Femur (tissue), 1 donor: ENCODE results near the gene IGLL5.
"Not testable (repeated sequence)": the region's sequence is repeated elsewhere in the genome, so short reads cannot be mapped to it uniquely, and the experiment has no call there.

Experiments used
- DNase-seq: peaks from one replicate; pipeline ENCODE4 v3.0.0-alpha.2; 2017

IGLL5 gene

GRCh38 chr22:22902247-22903001 is 14.8 kb downstream of the IGLL5 start:
- no peak for DNase-seq

- DNase-seq, result no peak
These were observed 15.8 kb downstream of the IGLL5 start for GRCh38 chr22:22903355-22903777.

- not testable (repeated sequence) for DNase-seq
These were observed 16.2 kb downstream of the IGLL5 start for GRCh38 chr22:22903781-22904192.

- not testable (repeated sequence) for DNase-seq
These were observed 17.1 kb downstream of the IGLL5 start for GRCh38 chr22:22904736-22905135.

- not testable (repeated sequence) for DNase-seq
These were observed 18.8 kb downstream of the IGLL5 start for GRCh38 chr22:22906391-22906790.

GRCh38 chr22:22906907-22907550 is 19.4 kb downstream of the IGLL5 start:
- no peak for DNase-seq

GRCh38 chr22:22907551-22908494 is 20.2 kb downstream of the IGLL5 start:
- DNase-seq, result no peak

- no peak for DNase-seq
These were observed 20.9 kb downstream of the IGLL5 start for GRCh38 chr22:22908495-22908861.

- no peak for DNase-seq
These were observed 21.5 kb downstream of the IGLL5 start for GRCh38 chr22:22908941-22909604.

GRCh38 chr22:22909605-22910271 is 22.1 kb downstream of the IGLL5 start:
- DNase-seq, result no peak

- DNase-seq, result no peak
These were observed 22.9 kb downstream of the IGLL5 start for GRCh38 chr22:22910272-22911240.

GRCh38 chr22:22911327-22912134 is 23.9 kb downstream of the IGLL5 start:
- DNase-seq, result no peak

GRCh38 chr22:22912135-22912987 is 24.7 kb downstream of the IGLL5 start:
- DNase-seq, result no peak

GRCh38 chr22:22912988-22913253 is 25.3 kb downstream of the IGLL5 start:
- no peak for DNase-seq

GRCh38 chr22:22913989-22914388 is 26.4 kb downstream of the IGLL5 start:
- peak; percentile 38 for DNase-seq

- no peak for DNase-seq
These were observed 27.4 kb downstream of the IGLL5 start for GRCh38 chr22:22914726-22915669.

GRCh38 chr22:22915670-22916035 is 28.0 kb downstream of the IGLL5 start:
- DNase-seq, result no peak
